Pancreas (tissue), 10 donors: ENCODE data around the gene PNPO. TPM values are rescaled to one million over a fixed set of nuclear protein-coding genes. Genes with fewer than 3 reads are reported as not detected.

Experiments used
- ATAC-seq, 4 donors: fragments of 200-7000 bp; cut with Tn5 transposase; one replicate each; pipeline versions ENCODE4 v1.8.0 to v1.9.1; 2020; ENCODE audit warnings: mild to moderate bottlenecking in 4 of 4, moderate library complexity in 4 of 4
- DNase-seq, 6 donors: peaks; one replicate each; pipeline ENCODE4 v3.0.0-alpha.2; 2020
- FAIRE-seq: peaks from 2 replicates; lab custom pipeline; 2012; peaks lifted over from hg19 to GRCh38; lab: Jason Lieb, UNC
- H3K27ac ChIP-seq, 4 donors: fragments of 200-600 bp; sonication (generic); 1 replicate in 3 of 4; 2 replicates in 1 of 4; pipeline versions ENCODE4 v1.5.0 to v1.8.0; 2020
- H3K27me3 ChIP-seq, 4 donors: fragments of 200-600 bp; one replicate each; pipeline ENCODE4 v1.8.0; 2021
- H3K36me3 ChIP-seq, 3 donors: fragments of 200-600 bp; sonication (generic) in 1 of 3; one replicate each; pipeline versions ENCODE4 v1.5.0 to v1.8.0; 2020 to 2021
- H3K4me1 ChIP-seq, 3 donors: fragments of 200-600 bp; one replicate each; pipeline ENCODE4 v1.8.0; 2021
- H3K4me3 ChIP-seq, 4 donors: fragments of 200-600 bp; sonication (generic) in 2 of 4; one replicate each; pipeline versions ENCODE4 v1.5.0 to v1.8.0; 2020 to 2021
- H3K9me3 ChIP-seq, 4 donors: fragments of 200-600 bp; one replicate each; pipeline ENCODE4 v1.8.0; 2021
- WGBS, 2 donors: extraction: QIAGEN DNeasy Blood & Tissue Kit; methylation state at CpG; one replicate each; pipeline ENCODE4 v1.1.7; 2013; 5-methylcytosine and 5-hydroxymethylcytosine counted together
- intact Hi-C, 3 donors: fragments of 100-400 bp; cut with DNase I; formaldehyde crosslinking; loops; one replicate each; pipeline versions ENCODE4 v1.11.1 to v1.14.2; 2022
- polyA plus RNA-seq, 2 donors: library from polyadenylated mRNA; stranded (reverse); fragments of 200-250 nt; gene quantifications; one replicate each; pipeline ENCODE4 v1.2.3, GENCODE V29; 2013
- total RNA-seq, 6 donors: library from RNA; stranded (reverse); fragmentation: NEBNext Ultra II Directional in 4 of 6; extraction: Animal tissue kit (Norgen Biotek cat#: 25700) in 4 of 6; gene quantifications; one replicate each; pipeline versions ENCODE4 v1.2.1 to v1.2.4, GENCODE V29; 2021 to 2023
- TF ChIP-seq, protein P1 (sequence below), 4 donors: fragments of 200-600 bp; sonication (generic) in 3 of 4; IDR thresholded peaks; one replicate each; pipeline versions ENCODE4 v1.5.0 to v1.8.0; 2021; ENCODE audit warnings: antibody characterized with exemption in 4 of 4
- donor health status: healthy with polysubstance abuse.
- donor health status: DM: no; HTN: no; CAD: no; lungs with moderate emphysema.
- donor health status: DM: no; HTN: no; CAD: no.
- donor health status: control.
- donor health status: control.
- donor health status: Bipolar disorder and iron deficiency.
- donor health status: DM: yes; HTN: yes; CAD: no.
- donor health status: DM: no; HTN: no; CAD: no.
- donor health status: DM: no; HTN: no; CAD: no.
- donor health status: DM: yes; HTN: yes; CAD: no.

PNPO gene
- total and polyA plus RNA-seq, 8 donors = 6.5 to 23.5 (median 16.2) TPM

- H3K9me3 ChIP-seq = no peaks in the 10 kb centered on the region
- peak overlapping the region; percentile 29 to 66 (median 54) for H3K27ac ChIP-seq
- H3K27me3 ChIP-seq = no peaks in the 10 kb centered on the region
- TF ChIP-seq, protein P1, sequence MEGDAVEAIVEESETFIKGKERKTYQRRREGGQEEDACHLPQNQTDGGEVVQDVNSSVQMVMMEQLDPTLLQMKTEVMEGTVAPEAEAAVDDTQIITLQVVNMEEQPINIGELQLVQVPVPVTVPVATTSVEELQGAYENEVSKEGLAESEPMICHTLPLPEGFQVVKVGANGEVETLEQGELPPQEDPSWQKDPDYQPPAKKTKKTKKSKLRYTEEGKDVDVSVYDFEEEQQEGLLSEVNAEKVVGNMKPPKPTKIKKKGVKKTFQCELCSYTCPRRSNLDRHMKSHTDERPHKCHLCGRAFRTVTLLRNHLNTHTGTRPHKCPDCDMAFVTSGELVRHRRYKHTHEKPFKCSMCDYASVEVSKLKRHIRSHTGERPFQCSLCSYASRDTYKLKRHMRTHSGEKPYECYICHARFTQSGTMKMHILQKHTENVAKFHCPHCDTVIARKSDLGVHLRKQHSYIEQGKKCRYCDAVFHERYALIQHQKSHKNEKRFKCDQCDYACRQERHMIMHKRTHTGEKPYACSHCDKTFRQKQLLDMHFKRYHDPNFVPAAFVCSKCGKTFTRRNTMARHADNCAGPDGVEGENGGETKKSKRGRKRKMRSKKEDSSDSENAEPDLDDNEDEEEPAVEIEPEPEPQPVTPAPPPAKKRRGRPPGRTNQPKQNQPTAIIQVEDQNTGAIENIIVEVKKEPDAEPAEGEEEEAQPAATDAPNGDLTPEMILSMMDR (IDR thresholded peaks at IDR 0.05) = no peak
- 48 to 57% methylated on average over 13 of the region's 13 CpGs for WGBS, 2 donors
- FAIRE-seq = no peak
- peak; percentile 85 to 91 (median 88) for ATAC-seq
- H3K4me3 ChIP-seq = no peak overlapping the region
- peaks cover 10 to 17% (median 16%) of the 10 kb centered on the region in 3 donors for H3K4me1 ChIP-seq
- DNase-seq = peak in 5 of 6 donors; percentile 72 to 90 (median 85)
- intact Hi-C loops = no loop called here
- H3K36me3 ChIP-seq = no peaks in the 10 kb centered on the region
These were observed 54.0 kb downstream of the PNPO start for GRCh38 chr17:47995241-47995935.

- H3K27ac ChIP-seq = no peak overlapping the region
- DNase-seq (no peak), FAIRE-seq (no peak), ATAC-seq (no peak)
- no peaks in the 10 kb centered on the region for H3K27me3 ChIP-seq
- no peaks in the 10 kb centered on the region for H3K36me3 ChIP-seq
- intact Hi-C loops = no loop called here
- H3K4me1 ChIP-seq = peaks cover 10 to 17% (median 16%) of the 10 kb centered on the region in 3 donors
- TF ChIP-seq, protein P1 (IDR thresholded peaks at IDR 0.05) = no peak
- H3K4me3 ChIP-seq = no peak overlapping the region
- 77 to 79% methylated on average over 9 of the region's 9 CpGs for WGBS, 2 donors
- H3K9me3 ChIP-seq = no peaks in the 10 kb centered on the region
These were observed 54.8 kb downstream of the PNPO start for GRCh38 chr17:47996201-47996600.

DNA sequence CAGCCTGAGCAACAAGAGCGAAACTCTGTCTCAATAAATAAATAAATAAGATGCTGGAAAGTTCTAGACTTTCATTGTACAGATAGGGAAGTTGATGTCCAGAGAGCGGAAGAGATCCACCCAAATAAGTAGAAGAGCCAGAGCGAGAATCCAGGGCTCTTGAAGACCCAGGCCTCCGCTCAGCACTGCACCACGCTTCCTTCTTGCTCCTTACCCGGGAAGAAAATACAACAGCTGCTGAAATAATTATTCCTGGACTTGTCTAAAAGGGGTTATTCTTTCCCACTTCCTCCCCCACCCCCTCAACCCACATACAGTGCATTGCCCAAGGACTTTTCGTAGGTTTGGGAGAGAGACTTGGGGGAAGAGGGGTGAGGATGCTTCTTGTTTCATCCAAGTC is 56.2 kb downstream of the PNPO start:
- H3K4me3 ChIP-seq = no peak overlapping the region
- FAIRE-seq (no peak), DNase-seq (no peak), ATAC-seq (no peak)
- no peaks in the 10 kb centered on the region for H3K9me3 ChIP-seq
- intact Hi-C loops = no loop called here
- H3K36me3 ChIP-seq = no peaks in the 10 kb centered on the region
- peaks cover 10 to 20% (median 17%) of the 10 kb centered on the region in 3 donors for H3K4me1 ChIP-seq
- WGBS, 2 donors = 89 to 90% methylated on average over 7 of the region's 7 CpGs
- TF ChIP-seq, protein P1 (IDR thresholded peaks at IDR 0.05) = no peak
- no peaks in the 10 kb centered on the region for H3K27me3 ChIP-seq
- H3K27ac ChIP-seq = no peak overlapping the region

- ATAC-seq (no peak), FAIRE-seq (no peak), DNase-seq (no peak)
- WGBS, 2 donors = 93 to 96% methylated on average over 7 of the region's 7 CpGs
- TF ChIP-seq, protein P1 (IDR thresholded peaks at IDR 0.05) = no peak
- Histone ChIP-seq H3K4me1 (peaks cover 10 to 24% (median 17%) of the 10 kb centered on the region in 3 donors), H3K27me3 (no peaks in the 10 kb centered on the region), H3K27ac (no peak overlapping the region), H3K9me3 (no peaks in the 10 kb centered on the region), H3K36me3 (no peaks in the 10 kb centered on the region), H3K4me3 (no peak overlapping the region)
- intact Hi-C loops = no loop called here
These were observed 56.7 kb downstream of the PNPO start for GRCh38 chr17:47998044-47998443.

Other genes with a start within 250 kb of the PNPO start
- gene TBKBP1, start 247.4 kb upstream of the PNPO start, total RNA-seq = 1 to 10 TPM; 4.7 to 7.0 (median 5.7) TPM
- 10 to 100 TPM; 11.1 to 21.2 TPM for gene TBKBP1, start 247.4 kb upstream of the PNPO start, polyA plus RNA-seq
- gene TBX21, start 208.3 kb upstream of the PNPO start, total RNA-seq = under 1 TPM in 5 of 6 donors, not detected in 1; 0.16 to 0.40 (median 0.19) TPM
- gene TBX21, start 208.3 kb upstream of the PNPO start, polyA plus RNA-seq = under 1 TPM in 1 of 2 donors, not detected in 1; 0.09 TPM
- gene OSBPL7, start 119.8 kb upstream of the PNPO start, total RNA-seq = 10 to 100 TPM in 3 of 6 donors, 1 to 10 TPM in 3; 8.4 to 20.2 (median 11.3) TPM
- 10 to 100 TPM; 23.3 to 34.7 TPM for gene OSBPL7, start 119.8 kb upstream of the PNPO start, polyA plus RNA-seq
- gene MRPL10, start 110.0 kb upstream of the PNPO start, total RNA-seq = 10 to 100 TPM; 16.8 to 35.2 (median 25.1) TPM
- 10 to 100 TPM; 18.3 to 23.2 TPM for gene MRPL10, start 110.0 kb upstream of the PNPO start, polyA plus RNA-seq
- gene LRRC46, start 109.9 kb upstream of the PNPO start, total RNA-seq = under 1 TPM; 0.14 to 0.66 (median 0.38) TPM
- gene LRRC46, start 109.9 kb upstream of the PNPO start, polyA plus RNA-seq = 1 to 10 TPM in 1 of 2 donors, under 1 TPM in 1; 0.73 to 1.8 TPM
- 10 to 100 TPM; 12.6 to 24.3 (median 19.0) TPM for gene SCRN2, start 100.3 kb upstream of the PNPO start, total RNA-seq
- gene SCRN2, start 100.3 kb upstream of the PNPO start, polyA plus RNA-seq = 10 to 100 TPM; 50.4 to 56.1 TPM
- gene SP6, start 90.4 kb upstream of the PNPO start, total RNA-seq = under 1 TPM; 0.12 to 0.56 (median 0.22) TPM
- gene SP6, start 90.4 kb upstream of the PNPO start, polyA plus RNA-seq = under 1 TPM; 0.16 to 0.27 TPM
- gene SP2, start 45.3 kb upstream of the PNPO start, total RNA-seq = 1 to 10 TPM; 5.2 to 8.8 (median 6.9) TPM
- gene SP2, start 45.3 kb upstream of the PNPO start, polyA plus RNA-seq = 1 to 10 TPM; 5.5 to 8.5 TPM
- 10 to 100 TPM; 26.6 to 68.6 (median 42.7) TPM for gene PRR15L, start 16.3 kb downstream of the PNPO start, total RNA-seq
- 10 to 100 TPM; 59.9 to 64.9 TPM for gene PRR15L, start 16.3 kb downstream of the PNPO start, polyA plus RNA-seq
- 100 to 1,000 TPM; 134 to 234 (median 165) TPM for gene CDK5RAP3, start 29.5 kb downstream of the PNPO start, total RNA-seq
- gene CDK5RAP3, start 29.5 kb downstream of the PNPO start, polyA plus RNA-seq = 1,000 to 10,000 TPM; 1,052 to 1,312 TPM
- gene COPZ2, start 96.2 kb downstream of the PNPO start, total RNA-seq = 10 to 100 TPM in 2 of 6 donors, 1 to 10 TPM in 4; 6.3 to 10.8 (median 8.6) TPM
- 1 to 10 TPM; 9.7 to 9.8 TPM for gene COPZ2, start 96.2 kb downstream of the PNPO start, polyA plus RNA-seq
- 10 to 100 TPM; 27.4 to 74.0 (median 44.5) TPM for gene NFE2L1, start 106.8 kb downstream of the PNPO start, total RNA-seq
- 10 to 100 TPM; 40.9 to 47.2 TPM for gene NFE2L1, start 106.8 kb downstream of the PNPO start, polyA plus RNA-seq
- gene CBX1, start 159.9 kb downstream of the PNPO start, total RNA-seq = 10 to 100 TPM in 4 of 6 donors, 1 to 10 TPM in 2; 7.9 to 24.1 (median 12.0) TPM
- gene CBX1, start 159.9 kb downstream of the PNPO start, polyA plus RNA-seq = 10 to 100 TPM; 10.0 to 20.9 TPM
- 10 to 100 TPM in 1 of 6 donors, 1 to 10 TPM in 5; 5.4 to 13.6 (median 8.5) TPM for gene SNX11, start 166.2 kb downstream of the PNPO start, total RNA-seq
- 1 to 10 TPM; 6.5 to 7.7 TPM for gene SNX11, start 166.2 kb downstream of the PNPO start, polyA plus RNA-seq